ENCODE measurements around the gene SLC25A21.

GRCh38 chr14:36976571-36977023 is 195.8 kb downstream of the SLC25A21 start:
- TF ChIP-seq POLR2A (IDR thresholded peaks at IDR 0.05), result no peak
- TF ChIP-seq, protein P1, sequence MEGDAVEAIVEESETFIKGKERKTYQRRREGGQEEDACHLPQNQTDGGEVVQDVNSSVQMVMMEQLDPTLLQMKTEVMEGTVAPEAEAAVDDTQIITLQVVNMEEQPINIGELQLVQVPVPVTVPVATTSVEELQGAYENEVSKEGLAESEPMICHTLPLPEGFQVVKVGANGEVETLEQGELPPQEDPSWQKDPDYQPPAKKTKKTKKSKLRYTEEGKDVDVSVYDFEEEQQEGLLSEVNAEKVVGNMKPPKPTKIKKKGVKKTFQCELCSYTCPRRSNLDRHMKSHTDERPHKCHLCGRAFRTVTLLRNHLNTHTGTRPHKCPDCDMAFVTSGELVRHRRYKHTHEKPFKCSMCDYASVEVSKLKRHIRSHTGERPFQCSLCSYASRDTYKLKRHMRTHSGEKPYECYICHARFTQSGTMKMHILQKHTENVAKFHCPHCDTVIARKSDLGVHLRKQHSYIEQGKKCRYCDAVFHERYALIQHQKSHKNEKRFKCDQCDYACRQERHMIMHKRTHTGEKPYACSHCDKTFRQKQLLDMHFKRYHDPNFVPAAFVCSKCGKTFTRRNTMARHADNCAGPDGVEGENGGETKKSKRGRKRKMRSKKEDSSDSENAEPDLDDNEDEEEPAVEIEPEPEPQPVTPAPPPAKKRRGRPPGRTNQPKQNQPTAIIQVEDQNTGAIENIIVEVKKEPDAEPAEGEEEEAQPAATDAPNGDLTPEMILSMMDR (IDR thresholded peaks at IDR 0.05), result no peak

All from lower leg skin (tissue), 3 donors.